Transverse colon (tissue), 3 donors: ENCODE results near the gene SH3BP5.

Experiments
- CTCF ChIP-seq, 5 experiments: fragments of 200-600 bp in 3 of 5; fragments of 450-650 bp in 2 of 5; sonication (generic) in 3 of 5; IDR thresholded peaks; 1 replicate in 2 of 5; 2 replicates in 3 of 5; pipeline ENCODE4 v1.5.1; 2016 to 2017; ENCODE audit warnings: antibody characterized with exemption in 5 of 5, inconsistent platforms in 3 of 5, mild to moderate bottlenecking in 2 of 5, moderate library complexity in 1 of 5
- POLR2A ChIP-seq: fragments of 450-650 bp; IDR thresholded peaks from one replicate; pipeline ENCODE4 v1.6.1; 2016; ENCODE audit warnings: antibody characterized with exemption, mild to moderate bottlenecking, moderate library complexity

- TF ChIP-seq CTCF (IDR thresholded peaks at IDR 0.05) (no peak), POLR2A (no peak)
These were observed 41.6 kb downstream of the SH3BP5 start for GRCh38 chr3:15290736-15291135.
